Measurements from ENCODE around the gene ANKRD44. TPM values are rescaled to one million over a fixed set of nuclear protein-coding genes. Genes with fewer than 3 reads are reported as not detected.

The ANKRD44 gene
- total and polyA plus RNA-seq, 8 donors = 23.2 to 52.6 (median 29.8) TPM

GRCh38 chr2:197256547-197257170, 53.9 kb downstream of the ANKRD44 start:
- H3K4me3 ChIP-seq = no peak overlapping the region
- no peaks in the 10 kb centered on the region for H3K36me3 ChIP-seq
- peaks cover 15 to 71% of the 10 kb centered on the region in 2 donors for H3K4me1 ChIP-seq
- peak overlapping the region in 1 of 2 donors; percentile 87 for H3K27ac ChIP-seq
- TF ChIP-seq CTCF (IDR thresholded peaks at IDR 0.05) = no peak
- H3K27me3 ChIP-seq = no peaks in the 10 kb centered on the region
- intact Hi-C loops (cut with DNase I) = no loop called here
- H3K9me3 ChIP-seq = no peaks in the 10 kb centered on the region
- no peak for ATAC-seq
- no peak for DNase-seq

GRCh38 chr2:197256021-197256420, 54.6 kb downstream of the ANKRD44 start:
- intact Hi-C loops (cut with DNase I) = no loop called here
- no peak for ATAC-seq

GRCh38 chr2:197255543-197255942, 55.0 kb downstream of the ANKRD44 start:
- no peak for TF ChIP-seq CTCF (IDR thresholded peaks at IDR 0.05)
- Histone ChIP-seq H3K27me3 (no peaks in the 10 kb centered on the region), H3K9me3 (no peaks in the 10 kb centered on the region), H3K4me1 (peaks cover 15 to 76% of the 10 kb centered on the region in 2 donors), H3K4me3 (peak overlapping the region in 1 of 2 donors; percentile 11), H3K27ac (peak overlapping the region; percentile 65 to 87), H3K36me3 (no peaks in the 10 kb centered on the region)
- intact Hi-C loops (cut with DNase I) = no loop called here
- DNase-seq (peak in 3 of 4 donors; percentile 72 to 95 (median 87)), ATAC-seq (peak; percentile 94)

More at GRCh38 chr2:197256021-197256420, 54.6 kb downstream of the ANKRD44 start:
- no peak for DNase-seq
- peak overlapping the region in 1 of 2 donors; percentile 11 for H3K4me3 ChIP-seq
- peaks cover 15 to 72% of the 10 kb centered on the region in 2 donors for H3K4me1 ChIP-seq
- no peaks in the 10 kb centered on the region for H3K36me3 ChIP-seq
- H3K9me3 ChIP-seq = no peaks in the 10 kb centered on the region
- no peaks in the 10 kb centered on the region for H3K27me3 ChIP-seq
- TF ChIP-seq CTCF (IDR thresholded peaks at IDR 0.05) = no peak
- H3K27ac ChIP-seq = peak overlapping the region; percentile 65 to 87

- Histone ChIP-seq H3K4me3 (no peak overlapping the region), H3K4me1 (peaks cover 15 to 77% of the 10 kb centered on the region in 2 donors), H3K36me3 (no peaks in the 10 kb centered on the region), H3K27me3 (no peaks in the 10 kb centered on the region), H3K9me3 (no peaks in the 10 kb centered on the region), H3K27ac (peak overlapping the region; percentile 65 to 87)
- intact Hi-C loops (cut with DNase I) = no loop called here
- peak; percentile 18 for ATAC-seq
- no peak for DNase-seq
- TF ChIP-seq CTCF (IDR thresholded peaks at IDR 0.05) = no peak
These were observed 55.6 kb downstream of the ANKRD44 start for GRCh38 chr2:197254776-197255530.

GRCh38 chr2:197251576-197251975, 59.0 kb downstream of the ANKRD44 start:
- Histone ChIP-seq H3K9me3 (no peaks in the 10 kb centered on the region), H3K36me3 (no peaks in the 10 kb centered on the region), H3K27me3 (no peaks in the 10 kb centered on the region), H3K27ac (no peak overlapping the region), H3K4me3 (no peak overlapping the region), H3K4me1 (peaks cover 12 to 60% of the 10 kb centered on the region in 2 donors)
- DNase-seq (no peak), ATAC-seq (no peak)
- TF ChIP-seq CTCF (IDR thresholded peaks at IDR 0.05) = no peak
- intact Hi-C loops (cut with DNase I) = no loop called here

Data from left lung (tissue), 10 donors.